Upper lobe of left lung (tissue), 6 donors: ENCODE data around the gene MYCT1. TPM values are rescaled to one million over a fixed set of nuclear protein-coding genes. Genes with fewer than 3 reads are reported as not detected.
"Not testable (repeated sequence)": the region's sequence is repeated elsewhere in the genome, so short reads cannot be mapped to it uniquely, and the experiment has no call there.

Source experiments
- ATAC-seq, 2 donors: fragments of 200-7000 bp; cut with Tn5 transposase; one replicate each; pipeline ENCODE4 v1.9.1; 2022; ENCODE audit warnings: mild to moderate bottlenecking in 2 of 2, moderate library complexity in 2 of 2; ENCODE audit not compliant: low FRiP score in 2 of 2
- DNase-seq, 2 donors: peaks; one replicate each; pipeline ENCODE4 v3.0.0-alpha.2; 2019 to 2020
- H3K27ac ChIP-seq, 4 donors: fragments of 200-600 bp; sonication (generic); one replicate each; pipeline ENCODE4 v1.5.1; 2016 to 2019
- H3K27me3 ChIP-seq, 4 donors: fragments of 200-600 bp; sonication (generic); one replicate each; pipeline ENCODE4 v1.5.1; 2017 to 2019
- H3K36me3 ChIP-seq, 4 donors: fragments of 200-600 bp; sonication (generic); one replicate each; pipeline ENCODE4 v1.5.1; 2016 to 2019
- H3K4me1 ChIP-seq, 4 donors: fragments of 200-600 bp; sonication (generic); one replicate each; pipeline ENCODE4 v1.5.1; 2018 to 2019
- H3K4me3 ChIP-seq, 4 donors: fragments of 200-600 bp; sonication (generic); one replicate each; pipeline ENCODE4 v1.5.1; 2017 to 2019; ENCODE audit warnings: mild to moderate bottlenecking in 2 of 4, moderate library complexity in 1 of 4
- H3K9me3 ChIP-seq, 4 donors: fragments of 200-600 bp; sonication (generic); one replicate each; pipeline ENCODE4 v1.5.1; 2018 to 2019
- CTCF ChIP-seq, 6 experiments: fragments of 450-650 bp in 4 of 6; fragments of 200-600 bp in 2 of 6; sonication (generic) in 2 of 6; IDR thresholded peaks; one replicate each; pipeline ENCODE4 v1.5.1; 2016 to 2019; ENCODE audit warnings: antibody characterized with exemption in 6 of 6
- EP300 ChIP-seq, 4 donors: sonication (generic); formaldehyde crosslinking; IDR thresholded peaks; one replicate each; pipeline ENCODE4 v1.5.1; 2017; ENCODE audit warnings: antibody characterized with exemption in 4 of 4, control low read depth in 2 of 4
- POLR2A ChIP-seq, 4 donors: fragments of 450-650 bp; IDR thresholded peaks; one replicate each; pipeline ENCODE4 v1.5.1; 2016 to 2017; ENCODE audit warnings: antibody characterized with exemption in 4 of 4, mild to moderate bottlenecking in 2 of 4
- POLR2AphosphoS5 ChIP-seq, 2 donors: sonication (generic); formaldehyde crosslinking; IDR thresholded peaks; one replicate each; pipeline ENCODE4 v1.5.1; 2017; ENCODE audit warnings: antibody characterized with exemption in 2 of 2
- WGBS, 2 donors: methylation state at CpG; one replicate each; pipeline ENCODE4 v1.1.5; 2017 to 2018; 5-methylcytosine and 5-hydroxymethylcytosine counted together
- total RNA-seq, 6 donors: library from RNA; depleted of rRNA in 4 of 6; stranded (reverse); fragments of >200 nt in 4 of 6; gene quantifications; one replicate each; pipeline versions ENCODE4 v1.1.0 to v1.2.1, GENCODE V29; 2016 to 2021
- donor health status: DM: no; HTN: no; CAD: no; lungs with moderate emphysema.
- donor health status: DM: no; HTN: yes; CAD: no; lungs with severe emphysema.

MYCT1 gene
- total RNA-seq, 6 donors from 2014 or later, result 6.2 to 22.0 (median 12.8) TPM

- Histone ChIP-seq H3K27ac (peak overlapping the region in 2 of 4 donors; percentile 18 to 69), H3K4me1 (peaks cover 0 to 6% (median 1%) of the 10 kb centered on the region in 4 donors), H3K36me3 (no peaks in the 10 kb centered on the region), H3K4me3 (peak overlapping the region in 3 of 4 donors; percentile 4 to 39 (median 34)), H3K9me3 (no peaks in the 10 kb centered on the region), H3K27me3 (no peaks in the 10 kb centered on the region)
- DNase-seq, result no peak
- no peak for ATAC-seq
- 24 to 26% methylated on average over 5 of the region's 5 CpGs for WGBS, 2 donors
- no peak for TF ChIP-seq CTCF (IDR thresholded peaks at IDR 0.05)
- TF ChIP-seq POLR2A (IDR thresholded peaks at IDR 0.05), result no peak
- TF ChIP-seq EP300 (IDR thresholded peaks at IDR 0.05), result no peak
Measured at GRCh38 chr6:152700427-152700826, 2.7 kb downstream of the MYCT1 start.

GRCh38 chr6:152701081-152701862 is 3.6 kb downstream of the MYCT1 start:
- Histone ChIP-seq H3K27ac (peak overlapping the region in 2 of 4 donors; percentile 37 to 69), H3K36me3 (no peaks in the 10 kb centered on the region), H3K9me3 (no peaks in the 10 kb centered on the region), H3K27me3 (no peaks in the 10 kb centered on the region), H3K4me1 (peaks cover 0 to 6% (median 0%) of the 10 kb centered on the region in 4 donors), H3K4me3 (peak overlapping the region in 3 of 4 donors; percentile 4 to 39 (median 34))
- TF ChIP-seq POLR2A (IDR thresholded peaks at IDR 0.05), result no peak
- no peak for TF ChIP-seq POLR2AphosphoS5 (IDR thresholded peaks at IDR 0.05)
- TF ChIP-seq CTCF (IDR thresholded peaks at IDR 0.05), result no peak
- TF ChIP-seq EP300 (IDR thresholded peaks at IDR 0.05), result no peak
- no peak for ATAC-seq
- WGBS, 2 donors, result 20 to 21% methylated on average over 7 of the region's 7 CpGs
- no peak for DNase-seq

GRCh38 chr6:152701863-152702401 is 4.2 kb downstream of the MYCT1 start:
- no peak for ATAC-seq
- 50 to 54% methylated on average over 4 of the region's 4 CpGs for WGBS, 2 donors
- Histone ChIP-seq H3K27ac (peak overlapping the region in 2 of 4 donors; percentile 37 to 69), H3K27me3 (no peaks in the 10 kb centered on the region), H3K9me3 (no peaks in the 10 kb centered on the region), H3K4me1 (peaks cover 0 to 6% (median 0%) of the 10 kb centered on the region in 4 donors), H3K36me3 (no peaks in the 10 kb centered on the region), H3K4me3 (peak overlapping the region in 1 of 4 donors; percentile 39)
- no peak for TF ChIP-seq POLR2A (IDR thresholded peaks at IDR 0.05)
- TF ChIP-seq EP300 (IDR thresholded peaks at IDR 0.05), result no peak
- no peak for TF ChIP-seq POLR2AphosphoS5 (IDR thresholded peaks at IDR 0.05)
- TF ChIP-seq CTCF (IDR thresholded peaks at IDR 0.05), result no peak
- no peak for DNase-seq

DNA sequence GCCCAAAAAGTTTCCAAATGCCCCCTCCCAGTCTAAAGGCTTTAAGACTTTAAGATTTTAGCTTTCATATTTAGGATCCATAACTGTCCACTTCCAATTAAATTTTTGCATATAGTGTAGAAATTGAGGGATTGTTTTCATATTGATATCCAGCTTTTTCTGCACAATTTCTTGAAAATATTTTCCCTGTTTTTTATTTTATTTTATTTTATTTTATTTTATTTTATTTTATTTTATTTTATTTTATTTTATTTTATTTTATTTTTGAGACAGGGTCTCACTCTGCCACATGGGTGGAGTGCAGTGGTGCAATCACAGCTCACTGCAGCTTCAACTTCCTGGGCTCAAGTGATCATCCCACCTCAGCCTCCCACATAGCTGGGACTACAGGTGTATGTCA is 6.1 kb downstream of the MYCT1 start:
- H3K9me3 ChIP-seq, result peaks cover 0 to 11% (median 3%) of the 10 kb centered on the region in 4 donors
- H3K27ac ChIP-seq, H3K36me3 ChIP-seq, H3K4me1 ChIP-seq, ATAC-seq, DNase-seq, H3K27me3 ChIP-seq, H3K4me3 ChIP-seq: not testable (repeated sequence)

GRCh38 chr6:152705327-152705726 is 7.6 kb downstream of the MYCT1 start:
- Histone ChIP-seq H3K4me1 (peaks cover 0 to 6% (median 0%) of the 10 kb centered on the region in 4 donors), H3K9me3 (peaks cover 0 to 11% (median 3%) of the 10 kb centered on the region in 4 donors), H3K27ac (no peak overlapping the region), H3K27me3 (no peaks in the 10 kb centered on the region), H3K36me3 (no peaks in the 10 kb centered on the region), H3K4me3 (no peak overlapping the region)
- 66 to 75% methylated on average over 2 of the region's 2 CpGs for WGBS, 2 donors
- TF ChIP-seq CTCF (IDR thresholded peaks at IDR 0.05), result no peak
- no peak for TF ChIP-seq EP300 (IDR thresholded peaks at IDR 0.05)
- TF ChIP-seq POLR2AphosphoS5 (IDR thresholded peaks at IDR 0.05), result no peak
- no peak for TF ChIP-seq POLR2A (IDR thresholded peaks at IDR 0.05)
- DNase-seq (no peak), ATAC-seq (no peak)
